Erythroblast (primary cell): Measurements from ENCODE around the gene ESR1.

Experiments
- GATA1 ChIP-seq: IDR thresholded peaks from 2 replicates; pipeline ENCODE4 v1.6.1; 2011; ENCODE audit warnings: low read depth, mild to moderate bottlenecking, control low read depth, low read length, moderate library complexity
- POLR2A ChIP-seq: IDR thresholded peaks from 2 replicates; pipeline ENCODE4 v1.6.1; 2011; ENCODE audit warnings: mild to moderate bottlenecking, low read length

DNA sequence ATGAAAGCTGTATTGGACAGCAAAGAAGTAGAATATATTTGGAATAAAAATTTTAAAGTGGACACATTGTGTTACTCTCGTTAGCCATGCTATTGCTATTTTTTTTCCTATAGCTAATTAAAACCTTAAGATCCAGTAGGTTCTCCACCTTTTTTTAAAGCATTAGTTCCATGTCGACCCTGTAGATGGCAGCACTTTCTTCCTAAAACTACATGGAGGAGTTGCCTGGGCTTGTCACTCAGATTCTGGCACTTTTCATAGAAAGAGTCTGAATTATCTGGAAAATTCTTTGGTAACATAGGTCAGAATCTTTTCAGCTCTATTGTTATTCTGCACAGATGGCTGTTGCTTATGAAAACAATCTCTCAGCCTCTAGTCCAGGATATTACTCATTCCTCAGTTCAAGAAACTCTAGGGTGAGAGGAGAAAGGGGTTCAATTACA is 42.0 kb upstream of the ESR1 start:
- no peak for TF ChIP-seq POLR2A
- no peak for TF ChIP-seq GATA1
